Measurements from ENCODE around the gene SNRNP40. TPM values are rescaled to one million over a fixed set of nuclear protein-coding genes. Genes with fewer than 3 reads are reported as not detected.

Gene SNRNP40
- polyA plus RNA-seq, 1 experiment = 53.1 TPM

DNA sequence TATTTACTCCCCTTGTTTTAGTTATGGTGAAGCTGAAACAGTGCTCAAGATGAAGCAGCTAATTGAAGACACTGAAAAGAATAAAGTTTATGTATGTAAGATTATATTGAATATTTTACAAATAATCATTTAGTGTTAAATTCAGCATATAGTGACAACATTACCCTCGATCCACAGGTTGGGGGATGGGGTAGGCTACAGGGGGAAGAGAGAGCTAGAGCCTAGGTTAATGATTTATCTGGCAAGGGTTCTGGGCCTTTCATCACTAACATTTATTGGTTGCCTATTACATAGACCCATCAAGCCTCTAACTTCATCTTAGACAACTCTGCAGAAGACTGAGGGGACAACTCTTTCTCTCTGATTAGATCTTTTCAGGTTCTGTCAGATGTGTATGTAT is 21.6 kb upstream of the SNRNP40 start:
- ChIA-PET POLR2A (no interaction called here), CTCF (interaction anchor here (1.5 kb wide), 1 partner anchor 76 kb away, joined by 3 read pairs; no protein-coding TSS in a partner anchor)
- TF ChIP-seq, protein P1, sequence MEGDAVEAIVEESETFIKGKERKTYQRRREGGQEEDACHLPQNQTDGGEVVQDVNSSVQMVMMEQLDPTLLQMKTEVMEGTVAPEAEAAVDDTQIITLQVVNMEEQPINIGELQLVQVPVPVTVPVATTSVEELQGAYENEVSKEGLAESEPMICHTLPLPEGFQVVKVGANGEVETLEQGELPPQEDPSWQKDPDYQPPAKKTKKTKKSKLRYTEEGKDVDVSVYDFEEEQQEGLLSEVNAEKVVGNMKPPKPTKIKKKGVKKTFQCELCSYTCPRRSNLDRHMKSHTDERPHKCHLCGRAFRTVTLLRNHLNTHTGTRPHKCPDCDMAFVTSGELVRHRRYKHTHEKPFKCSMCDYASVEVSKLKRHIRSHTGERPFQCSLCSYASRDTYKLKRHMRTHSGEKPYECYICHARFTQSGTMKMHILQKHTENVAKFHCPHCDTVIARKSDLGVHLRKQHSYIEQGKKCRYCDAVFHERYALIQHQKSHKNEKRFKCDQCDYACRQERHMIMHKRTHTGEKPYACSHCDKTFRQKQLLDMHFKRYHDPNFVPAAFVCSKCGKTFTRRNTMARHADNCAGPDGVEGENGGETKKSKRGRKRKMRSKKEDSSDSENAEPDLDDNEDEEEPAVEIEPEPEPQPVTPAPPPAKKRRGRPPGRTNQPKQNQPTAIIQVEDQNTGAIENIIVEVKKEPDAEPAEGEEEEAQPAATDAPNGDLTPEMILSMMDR (IDR thresholded peaks at IDR 0.05; ENCODE audit: low read depth, low read length) = no peak
- DNase-seq (ENCODE audit: low read depth, low spot score) = no peak
- Histone ChIP-seq H3K4me3 (ENCODE audit: low read depth, low read length) (no peak overlapping the region), H3K27me3 (ENCODE audit: control insufficient read depth, insufficient read depth, low read length) (no peaks in the 10 kb centered on the region), H3K27ac (ENCODE audit: low read depth, low read length) (no peak overlapping the region), H3K9me3 (ENCODE audit: control insufficient read depth, insufficient read depth, low read length) (no peaks in the 10 kb centered on the region)

DNA sequence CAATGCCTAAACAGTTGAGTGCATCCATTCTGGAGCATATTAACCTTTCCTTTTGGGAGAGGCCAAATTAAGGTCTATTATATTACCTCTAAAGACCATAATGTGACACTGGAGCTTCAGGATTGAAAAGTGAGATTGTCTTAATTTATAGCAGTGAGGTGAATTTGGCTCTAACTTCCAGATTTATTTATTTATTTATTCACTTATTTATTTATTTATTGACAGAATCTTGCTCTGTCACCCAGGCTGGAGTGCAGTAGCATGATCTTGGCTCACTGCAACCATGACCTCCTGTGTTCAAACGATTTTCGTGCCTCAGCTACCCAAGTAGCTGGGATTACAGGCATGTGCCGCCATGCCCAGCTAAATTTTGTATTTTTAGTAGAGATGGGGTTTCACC is 19.3 kb upstream of the SNRNP40 start:
- DNase-seq (ENCODE audit: low read depth, low spot score) = no peak
- Histone ChIP-seq H3K27ac (ENCODE audit: low read depth, low read length) (no peak overlapping the region), H3K27me3 (ENCODE audit: control insufficient read depth, insufficient read depth, low read length) (no peaks in the 10 kb centered on the region), H3K4me3 (ENCODE audit: low read depth, low read length) (no peak overlapping the region), H3K9me3 (ENCODE audit: control insufficient read depth, insufficient read depth, low read length) (no peaks in the 10 kb centered on the region)
- CTCF ChIA-PET = no interaction called here
- TF ChIP-seq, protein P1 (IDR thresholded peaks at IDR 0.05; ENCODE audit: low read depth, low read length) = no peak
- POLR2A ChIA-PET = no interaction called here

- Histone ChIP-seq H3K9me3 (ENCODE audit: control insufficient read depth, insufficient read depth, low read length) (no peaks in the 10 kb centered on the region), H3K27ac (ENCODE audit: low read depth, low read length) (no peak overlapping the region), H3K27me3 (ENCODE audit: control insufficient read depth, insufficient read depth, low read length) (no peaks in the 10 kb centered on the region), H3K4me3 (ENCODE audit: low read depth, low read length) (no peak overlapping the region)
- DNase-seq (ENCODE audit: low read depth, low spot score) = no peak
- CTCF ChIA-PET = no interaction called here
- POLR2A ChIA-PET = no interaction called here
- TF ChIP-seq, protein P1 (IDR thresholded peaks at IDR 0.05; ENCODE audit: low read depth, low read length) = no peak
These were observed 13.6 kb upstream of the SNRNP40 start for GRCh38 chr1:31310198-31310597.

DNA sequence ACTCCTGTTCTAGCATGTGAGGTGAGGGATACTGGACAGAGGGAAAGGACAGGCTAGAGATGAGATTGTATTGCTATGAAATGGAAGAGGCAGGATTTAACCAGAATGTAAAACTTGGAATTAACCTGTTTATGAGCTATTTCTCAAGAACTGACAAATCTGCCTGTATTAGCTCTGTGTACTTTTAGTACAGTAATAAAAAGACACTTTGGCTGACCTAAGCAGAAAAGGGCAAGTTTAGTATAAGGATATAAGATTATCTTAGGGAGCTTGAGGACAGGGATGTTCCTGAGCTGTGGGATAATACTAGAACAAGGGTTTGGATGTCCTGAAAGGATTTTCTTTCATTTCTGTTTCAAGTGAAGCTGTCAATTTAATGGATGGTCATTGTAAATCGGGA is 11.4 kb upstream of the SNRNP40 start:
- Histone ChIP-seq H3K27me3 (ENCODE audit: control insufficient read depth, insufficient read depth, low read length) (no peaks in the 10 kb centered on the region), H3K4me3 (ENCODE audit: low read depth, low read length) (no peak overlapping the region), H3K9me3 (ENCODE audit: control insufficient read depth, insufficient read depth, low read length) (no peaks in the 10 kb centered on the region), H3K27ac (ENCODE audit: low read depth, low read length) (no peak overlapping the region)
- CTCF ChIA-PET = interaction anchor here (1.5 to 1.9 kb wide), 2 partner anchors 89 to 241 kb away, joined by 4 read pairs; no protein-coding TSS in a partner anchor
- POLR2A ChIA-PET = interaction anchor here (0.6 kb wide), 1 partner anchor 110 kb away, joined by 4 read pairs; no protein-coding TSS in a partner anchor
- TF ChIP-seq, protein P1 (IDR thresholded peaks at IDR 0.05; ENCODE audit: low read depth, low read length) = no peak
- no peak for DNase-seq (ENCODE audit: low read depth, low spot score)

GRCh38 chr1:31306278-31306677 is 9.7 kb upstream of the SNRNP40 start:
- DNase-seq (ENCODE audit: low read depth, low spot score) = peak; percentile 92
- CTCF ChIA-PET = interaction anchor here (1.1 to 1.8 kb wide), 3 partner anchors 10 to 117 kb away, joined by 3 to 5 read pairs (median 3); partner anchors contain the start of genes SNRNP40 and ZCCHC17
- TF ChIP-seq, protein P1 (IDR thresholded peaks at IDR 0.05; ENCODE audit: low read depth, low read length) = no peak
- POLR2A ChIA-PET = interaction anchor here (0.5 to 2.0 kb wide), 2 partner anchors 9 to 108 kb away, joined by 11 to 22 read pairs; partner anchors contain the start of genes SNRNP40 and ZCCHC17
- Histone ChIP-seq H3K4me3 (ENCODE audit: low read depth, low read length) (no peak overlapping the region), H3K9me3 (ENCODE audit: control insufficient read depth, insufficient read depth, low read length) (no peaks in the 10 kb centered on the region), H3K27me3 (ENCODE audit: control insufficient read depth, insufficient read depth, low read length) (no peaks in the 10 kb centered on the region), H3K27ac (ENCODE audit: low read depth, low read length) (peak overlapping the region; percentile 83)

Measured in AG04450 (cell line).